ENCODE measurements around the gene NANOG.

DNA sequence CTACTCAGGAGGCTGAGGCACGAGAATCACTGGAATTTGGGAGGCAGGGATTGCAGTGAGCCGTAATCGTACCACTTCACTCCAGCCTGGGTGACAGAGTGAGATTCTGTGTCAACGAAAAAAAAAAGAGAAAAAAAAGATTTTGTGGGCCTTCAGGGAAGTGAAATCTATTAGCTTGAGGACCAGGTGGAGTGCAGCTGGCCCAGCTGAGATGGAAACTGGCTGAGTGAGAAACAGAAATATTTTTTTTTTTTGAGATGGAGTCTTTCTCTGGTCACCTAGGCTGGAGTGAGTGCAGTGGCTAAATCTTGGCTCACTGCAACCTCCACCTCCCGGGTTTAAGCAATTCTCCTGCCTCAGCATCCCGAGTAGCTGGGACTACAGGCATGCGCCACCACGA is 39.8 kb upstream of the NANOG start:
- TF ChIP-seq, protein P1, sequence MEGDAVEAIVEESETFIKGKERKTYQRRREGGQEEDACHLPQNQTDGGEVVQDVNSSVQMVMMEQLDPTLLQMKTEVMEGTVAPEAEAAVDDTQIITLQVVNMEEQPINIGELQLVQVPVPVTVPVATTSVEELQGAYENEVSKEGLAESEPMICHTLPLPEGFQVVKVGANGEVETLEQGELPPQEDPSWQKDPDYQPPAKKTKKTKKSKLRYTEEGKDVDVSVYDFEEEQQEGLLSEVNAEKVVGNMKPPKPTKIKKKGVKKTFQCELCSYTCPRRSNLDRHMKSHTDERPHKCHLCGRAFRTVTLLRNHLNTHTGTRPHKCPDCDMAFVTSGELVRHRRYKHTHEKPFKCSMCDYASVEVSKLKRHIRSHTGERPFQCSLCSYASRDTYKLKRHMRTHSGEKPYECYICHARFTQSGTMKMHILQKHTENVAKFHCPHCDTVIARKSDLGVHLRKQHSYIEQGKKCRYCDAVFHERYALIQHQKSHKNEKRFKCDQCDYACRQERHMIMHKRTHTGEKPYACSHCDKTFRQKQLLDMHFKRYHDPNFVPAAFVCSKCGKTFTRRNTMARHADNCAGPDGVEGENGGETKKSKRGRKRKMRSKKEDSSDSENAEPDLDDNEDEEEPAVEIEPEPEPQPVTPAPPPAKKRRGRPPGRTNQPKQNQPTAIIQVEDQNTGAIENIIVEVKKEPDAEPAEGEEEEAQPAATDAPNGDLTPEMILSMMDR (IDR thresholded peaks at IDR 0.05): no peak
- TF ChIP-seq EZH2 (IDR thresholded peaks at IDR 0.05; ENCODE audit: borderline replicate concordance, insufficient read depth, low read depth, low read length, poor library complexity, severe bottlenecking): no peak

All from B cell (primary cell).